ENCODE results near the gene ADGRB3. TPM values are rescaled to one million over a fixed set of nuclear protein-coding genes. Genes with fewer than 3 reads are reported as not detected.
"Not testable (repeated sequence)": the region's sequence is repeated elsewhere in the genome, so short reads cannot be mapped to it uniquely, and the experiment has no call there.

The ADGRB3 gene
- total RNA-seq, 2 experiments from 2014 or later: not detected

- H3K4me1 Mint-ChIP-seq (ENCODE audit: low read depth): no peaks in the 10 kb centered on the region
Measured at GRCh38 chr6:69261010-69261409, 625.9 kb downstream of the ADGRB3 start.

GRCh38 chr6:69263297-69263696, 628.2 kb downstream of the ADGRB3 start:
- no peaks in the 10 kb centered on the region for H3K36me3 Mint-ChIP-seq (ENCODE audit: low read depth)
- no peaks in the 10 kb centered on the region for H3K9me3 Mint-ChIP-seq
- no peak for DNase-seq
- H3K4me1 Mint-ChIP-seq (ENCODE audit: low read depth): no peaks in the 10 kb centered on the region
- H3K27ac Mint-ChIP-seq: no peak overlapping the region
- no peak overlapping the region for H3K4me3 Mint-ChIP-seq
- no peaks in the 10 kb centered on the region for H3K27me3 Mint-ChIP-seq (ENCODE audit: low read depth)
- CTCF ChIA-PET: no interaction called here
- intact Hi-C loops (cut with micrococcal nuclease): no loop called here

More at GRCh38 chr6:69261010-69261409, 625.9 kb downstream of the ADGRB3 start:
- H3K27me3 Mint-ChIP-seq (ENCODE audit: low read depth): no peaks in the 10 kb centered on the region
- CTCF ChIA-PET: no interaction called here
- no peak for DNase-seq
- no peak overlapping the region for H3K4me3 Mint-ChIP-seq
- peaks cover 2% of the 10 kb centered on the region for H3K9me3 Mint-ChIP-seq
- intact Hi-C loops (cut with micrococcal nuclease): no loop called here
- no peaks in the 10 kb centered on the region for H3K36me3 Mint-ChIP-seq (ENCODE audit: low read depth)
- no peak overlapping the region for H3K27ac Mint-ChIP-seq

DNA sequence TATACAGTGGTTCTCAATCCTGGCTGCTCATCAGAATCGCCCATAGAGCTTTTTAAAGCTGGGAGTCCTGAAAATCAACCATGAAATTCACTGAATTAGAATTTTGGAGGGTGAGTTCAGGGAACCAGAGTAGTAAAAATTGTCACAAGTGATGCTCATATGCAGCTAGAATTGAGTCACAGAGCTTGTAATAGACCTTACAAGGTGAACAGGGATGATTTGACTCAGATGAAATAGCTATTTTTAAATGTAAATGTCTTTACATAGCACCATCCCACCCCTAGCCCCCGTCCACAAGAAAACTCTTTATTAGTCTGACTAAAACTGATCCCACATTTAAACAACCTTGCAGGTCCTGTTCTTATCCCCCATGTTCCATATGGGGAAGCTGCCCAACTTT, 630.0 kb downstream of the ADGRB3 start:
- no peak for DNase-seq
- intact Hi-C loops (cut with micrococcal nuclease): no loop called here
- no peaks in the 10 kb centered on the region for H3K4me1 Mint-ChIP-seq (ENCODE audit: low read depth)
- H3K4me3 Mint-ChIP-seq: no peak overlapping the region
- H3K9me3 Mint-ChIP-seq: no peaks in the 10 kb centered on the region
- H3K36me3 Mint-ChIP-seq (ENCODE audit: low read depth): no peaks in the 10 kb centered on the region
- CTCF ChIA-PET: no interaction called here
- no peak overlapping the region for H3K27ac Mint-ChIP-seq
- H3K27me3 Mint-ChIP-seq (ENCODE audit: low read depth): no peaks in the 10 kb centered on the region

DNA sequence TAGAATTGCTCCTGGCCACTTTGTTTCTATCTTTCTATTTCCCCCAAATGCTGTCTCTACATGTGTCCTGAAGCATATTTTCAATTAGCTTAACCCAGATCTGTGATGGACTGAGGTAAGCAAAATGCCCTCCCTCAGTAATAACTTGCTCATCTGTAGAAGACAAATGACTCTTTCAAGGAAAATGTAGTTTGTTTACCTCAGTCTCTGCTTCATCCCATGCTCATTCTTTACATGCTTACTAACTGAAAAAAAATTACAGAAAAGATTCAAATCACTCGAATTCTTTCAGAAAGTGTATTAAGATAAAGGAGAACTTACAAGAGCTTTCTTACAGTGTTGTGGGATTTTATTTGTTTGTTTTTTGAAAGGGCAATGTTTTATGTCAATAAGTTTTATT, 630.6 kb downstream of the ADGRB3 start:
- Mint-ChIP-seq H3K4me1 (ENCODE audit: low read depth) (no peaks in the 10 kb centered on the region), H3K27me3 (ENCODE audit: low read depth) (no peaks in the 10 kb centered on the region), H3K36me3 (ENCODE audit: low read depth) (no peaks in the 10 kb centered on the region), H3K9me3 (no peaks in the 10 kb centered on the region), H3K4me3 (no peak overlapping the region), H3K27ac (no peak overlapping the region)
- CTCF ChIA-PET: no interaction called here
- intact Hi-C loops (cut with micrococcal nuclease): no loop called here
- DNase-seq: no peak

- H3K27ac Mint-ChIP-seq: no peak overlapping the region
- CTCF ChIA-PET: no interaction called here
- no peaks in the 10 kb centered on the region for H3K27me3 Mint-ChIP-seq (ENCODE audit: low read depth)
- H3K4me1 Mint-ChIP-seq (ENCODE audit: low read depth): no peaks in the 10 kb centered on the region
- intact Hi-C loops (cut with micrococcal nuclease): no loop called here
- no peak overlapping the region for H3K4me3 Mint-ChIP-seq
- DNase-seq: no peak
- no peaks in the 10 kb centered on the region for H3K9me3 Mint-ChIP-seq
- H3K36me3 Mint-ChIP-seq (ENCODE audit: low read depth): no peaks in the 10 kb centered on the region
Measured at GRCh38 chr6:69276204-69276603, 641.1 kb downstream of the ADGRB3 start.

DNA sequence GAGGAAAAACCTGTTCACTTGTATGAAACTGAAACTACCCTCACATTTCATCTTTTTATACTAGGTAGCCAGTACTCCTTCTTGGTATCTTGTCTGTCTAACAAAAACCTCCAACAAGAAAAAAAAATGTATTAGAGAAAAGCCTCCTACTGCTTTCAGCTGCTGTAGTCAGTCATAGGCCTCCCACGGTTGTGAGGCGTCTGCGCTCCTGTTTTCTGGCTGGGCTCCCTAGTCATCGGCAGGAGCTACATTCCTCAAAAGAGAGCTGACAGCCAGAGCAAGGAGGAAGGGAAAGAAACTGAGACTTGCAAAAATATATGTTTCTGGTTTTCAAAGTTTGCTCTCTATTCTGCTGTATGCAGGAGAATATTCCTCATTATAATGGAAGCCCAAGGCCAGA, 644.7 kb downstream of the ADGRB3 start:
- no peaks in the 10 kb centered on the region for H3K27me3 Mint-ChIP-seq (ENCODE audit: low read depth)
- H3K27ac Mint-ChIP-seq: no peak overlapping the region
- DNase-seq: no peak
- no peak overlapping the region for H3K4me3 Mint-ChIP-seq
- H3K9me3 Mint-ChIP-seq: no peaks in the 10 kb centered on the region
- no peaks in the 10 kb centered on the region for H3K36me3 Mint-ChIP-seq (ENCODE audit: low read depth)
- CTCF ChIA-PET: no interaction called here
- no peaks in the 10 kb centered on the region for H3K4me1 Mint-ChIP-seq (ENCODE audit: low read depth)
- intact Hi-C loops (cut with micrococcal nuclease): no loop called here

DNA sequence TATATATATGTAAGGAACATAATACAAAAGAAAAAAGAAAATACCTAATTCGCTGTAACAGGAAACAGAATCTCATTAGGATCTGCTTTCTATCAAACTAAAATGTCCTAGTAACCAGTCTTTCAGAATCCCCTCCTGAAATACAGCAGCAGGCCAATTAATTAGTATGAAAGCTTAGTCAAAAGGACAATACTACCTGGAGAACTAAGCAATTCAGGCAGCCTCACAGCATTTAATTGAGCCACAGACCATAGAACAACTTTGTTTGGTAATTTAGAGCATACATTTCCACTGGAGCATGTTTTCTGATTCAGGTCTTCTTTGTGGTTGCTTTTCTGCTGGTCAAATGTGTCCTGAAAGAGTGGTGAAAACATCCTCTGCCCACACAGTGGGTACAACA, 645.8 kb downstream of the ADGRB3 start:
- H3K4me1 Mint-ChIP-seq (ENCODE audit: low read depth): no peaks in the 10 kb centered on the region
- H3K27me3 Mint-ChIP-seq (ENCODE audit: low read depth): no peaks in the 10 kb centered on the region
- intact Hi-C loops (cut with micrococcal nuclease): no loop called here
- DNase-seq: no peak
- CTCF ChIA-PET: no interaction called here
- no peaks in the 10 kb centered on the region for H3K36me3 Mint-ChIP-seq (ENCODE audit: low read depth)
- H3K9me3 Mint-ChIP-seq: no peaks in the 10 kb centered on the region
- H3K27ac Mint-ChIP-seq: no peak overlapping the region
- no peak overlapping the region for H3K4me3 Mint-ChIP-seq

DNA sequence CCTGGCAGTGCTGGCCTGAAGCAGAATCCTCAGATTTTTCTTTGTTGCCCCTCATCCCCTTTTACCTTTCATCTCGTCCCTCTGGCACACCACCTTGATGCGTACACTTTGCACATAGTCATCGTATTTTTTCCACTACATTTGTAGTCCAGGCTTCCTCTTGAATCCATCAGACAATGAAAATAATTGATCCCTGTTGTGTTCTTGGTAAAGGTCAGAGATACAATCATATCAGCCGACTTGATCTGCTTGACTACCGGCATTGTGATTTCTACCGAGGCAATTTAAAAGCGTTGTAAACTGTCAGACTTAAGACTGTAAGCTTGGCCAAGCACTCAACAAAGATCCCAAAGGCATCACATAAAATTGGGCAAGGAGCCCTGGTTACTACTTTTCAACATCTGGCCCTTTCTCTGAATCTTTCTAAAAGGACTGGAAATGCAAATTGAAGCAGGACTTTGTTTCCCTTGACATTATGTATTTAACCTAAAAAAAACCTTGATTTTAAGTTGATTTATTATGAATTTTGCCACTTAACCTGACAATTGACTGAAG, 649.2 kb downstream of the ADGRB3 start:
- CTCF ChIA-PET: no interaction called here
- H3K4me3 Mint-ChIP-seq: no peak overlapping the region
- no peak for DNase-seq
- no peaks in the 10 kb centered on the region for H3K27me3 Mint-ChIP-seq (ENCODE audit: low read depth)
- H3K36me3 Mint-ChIP-seq (ENCODE audit: low read depth): no peaks in the 10 kb centered on the region
- no peak overlapping the region for H3K27ac Mint-ChIP-seq
- H3K9me3 Mint-ChIP-seq: no peaks in the 10 kb centered on the region
- intact Hi-C loops (cut with micrococcal nuclease): no loop called here
- H3K4me1 Mint-ChIP-seq (ENCODE audit: low read depth): no peaks in the 10 kb centered on the region

DNA sequence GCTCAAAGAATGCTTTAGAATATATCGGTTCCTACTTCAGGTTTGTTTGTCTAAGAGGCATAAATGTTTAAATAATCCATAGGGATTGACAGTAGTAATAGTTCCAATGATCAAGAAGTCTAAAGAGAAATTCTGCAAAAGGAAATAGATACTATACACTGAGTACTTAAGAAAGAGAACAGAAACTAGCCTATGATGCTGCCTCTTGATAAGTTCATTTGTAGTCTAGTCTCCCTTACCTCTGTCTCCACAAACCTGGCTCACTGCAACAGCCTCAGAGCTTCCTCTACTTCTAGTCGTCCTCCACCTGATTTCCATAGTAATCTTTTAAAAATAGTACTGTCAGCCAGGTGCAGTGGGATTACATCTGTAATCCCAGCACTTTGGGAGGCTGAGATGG, 650.0 kb downstream of the ADGRB3 start:
- intact Hi-C loops (cut with micrococcal nuclease): no loop called here
- Mint-ChIP-seq H3K9me3 (no peaks in the 10 kb centered on the region), H3K27ac (no peak overlapping the region), H3K4me1 (ENCODE audit: low read depth) (no peaks in the 10 kb centered on the region), H3K27me3 (ENCODE audit: low read depth) (no peaks in the 10 kb centered on the region), H3K4me3 (no peak overlapping the region), H3K36me3 (ENCODE audit: low read depth) (no peaks in the 10 kb centered on the region)
- no peak for DNase-seq
- CTCF ChIA-PET: no interaction called here

- CTCF ChIA-PET: no interaction called here
- no peaks in the 10 kb centered on the region for H3K9me3 Mint-ChIP-seq
Measured at GRCh38 chr6:69286331-69286730, 651.2 kb downstream of the ADGRB3 start.

GRCh38 chr6:69288198-69288597, 653.1 kb downstream of the ADGRB3 start:
- H3K4me1 Mint-ChIP-seq (ENCODE audit: low read depth); H3K4me3 Mint-ChIP-seq; DNase-seq; H3K36me3 Mint-ChIP-seq (ENCODE audit: low read depth); H3K27me3 Mint-ChIP-seq (ENCODE audit: low read depth); CTCF ChIA-PET; intact Hi-C loops (cut with micrococcal nuclease); H3K9me3 Mint-ChIP-seq; H3K27ac Mint-ChIP-seq: not testable (repeated sequence)

More at GRCh38 chr6:69286331-69286730, 651.2 kb downstream of the ADGRB3 start:
- intact Hi-C loops (cut with micrococcal nuclease): no loop called here
- Mint-ChIP-seq H3K4me3 (no peak overlapping the region), H3K27ac (no peak overlapping the region), H3K4me1 (ENCODE audit: low read depth) (no peaks in the 10 kb centered on the region), H3K36me3 (ENCODE audit: low read depth) (no peaks in the 10 kb centered on the region), H3K27me3 (ENCODE audit: low read depth) (no peaks in the 10 kb centered on the region)
- DNase-seq: no peak

GRCh38 chr6:69289689-69290495, 654.8 kb downstream of the ADGRB3 start:
- Mint-ChIP-seq H3K27me3 (ENCODE audit: low read depth) (no peaks in the 10 kb centered on the region), H3K4me3 (no peak overlapping the region), H3K4me1 (ENCODE audit: low read depth) (no peaks in the 10 kb centered on the region), H3K27ac (no peak overlapping the region), H3K9me3 (no peaks in the 10 kb centered on the region), H3K36me3 (ENCODE audit: low read depth) (no peaks in the 10 kb centered on the region)
- no peak for DNase-seq
- intact Hi-C loops (cut with micrococcal nuclease): no loop called here
- CTCF ChIA-PET: no interaction called here

- intact Hi-C loops (cut with micrococcal nuclease): no loop called here
- Mint-ChIP-seq H3K4me1 (ENCODE audit: low read depth) (no peaks in the 10 kb centered on the region), H3K27ac (no peak overlapping the region), H3K36me3 (ENCODE audit: low read depth) (no peaks in the 10 kb centered on the region), H3K9me3 (no peaks in the 10 kb centered on the region), H3K4me3 (no peak overlapping the region), H3K27me3 (ENCODE audit: low read depth) (no peaks in the 10 kb centered on the region)
- CTCF ChIA-PET: no interaction called here
- no peak for DNase-seq
Measured at GRCh38 chr6:69293471-69293870, 658.4 kb downstream of the ADGRB3 start.
